ENCODE results near the gene S100PBP. TPM values are rescaled to one million over a fixed set of nuclear protein-coding genes. Genes with fewer than 3 reads are reported as not detected.

S100PBP gene
- polyA plus RNA-seq, 3 donors, result 6.6 to 17.4 (median 7.1) TPM

- peaks cover 16 to 20% of the 10 kb centered on the region in 2 donors for H3K36me3 Mint-ChIP-seq
- no peak overlapping the region for H3K9ac ChIP-seq (ENCODE audit: insufficient read depth, low read length, poor library complexity, severe bottlenecking)
- peaks cover 0 to 8% (median 2%) of the 10 kb centered on the region in 7 donors for H3K9me3 Mint-ChIP-seq
- H3K9me3 ChIP-seq (replicated peaks in 1 of 2; ENCODE audit: control insufficient read depth in 1 of 2, insufficient read depth in 1 of 2, low read length in 2 of 2), result no peaks in the 10 kb centered on the region
- no peak for TF ChIP-seq CTCF (IDR thresholded peaks at IDR 0.05)
- no peak overlapping the region for H3K4me2 ChIP-seq (replicated peaks; ENCODE audit: extremely low read depth, low read length, poor library complexity, severe bottlenecking)
- no peak overlapping the region for H2AFZ ChIP-seq (ENCODE audit: insufficient read depth, low read depth, low read length, poor library complexity, severe bottlenecking)
- intact Hi-C loops (cut with micrococcal nuclease), result loop anchor here in 1 of 2 donors (10.0 kb wide), 1 partner anchor 357 kb away; no protein-coding TSS in a partner anchor
- H3K4me3 ChIP-seq (replicated peaks in 1 of 3; ENCODE audit: low read depth in 2 of 3, low read length in 3 of 3), result no peak overlapping the region
- H3K4me1 ChIP-seq (ENCODE audit: control insufficient read depth in 1 of 2, insufficient read depth in 2 of 2, low read length in 2 of 2), result no peaks in the 10 kb centered on the region
- no peaks in the 10 kb centered on the region for H4K20me1 ChIP-seq (ENCODE audit: insufficient read depth, low read length)
- H3K79me2 ChIP-seq (ENCODE audit: insufficient read depth, low read length), result no peaks in the 10 kb centered on the region
- peak overlapping the region in 1 of 2 donors; percentile 72 for H3K4me3 Mint-ChIP-seq
- peaks cover 23 to 46% of the 10 kb centered on the region in 2 donors for H3K27me3 ChIP-seq (ENCODE audit: control insufficient read depth in 2 of 2, insufficient read depth in 2 of 2, low read length in 2 of 2)
- H3K4me1 Mint-ChIP-seq, result peaks cover 14% of the 10 kb centered on the region
- no peaks in the 10 kb centered on the region for H3K36me3 ChIP-seq (replicated peaks in 1 of 2; ENCODE audit: control insufficient read depth in 1 of 2, insufficient read depth in 2 of 2, low read length in 2 of 2)
- H3K27ac Mint-ChIP-seq, result no peak overlapping the region
- WGBS (ENCODE audit: insufficient coverage), result 50% methylated on average over 5 of the region's 7 CpGs
- peaks cover 46 to 64% (median 51%) of the 10 kb centered on the region in 3 donors for H3K27me3 Mint-ChIP-seq (ENCODE audit: low read depth in 3 of 3)
- DNase-seq, result no peak
- H3K27ac ChIP-seq (ENCODE audit: low read depth in 1 of 2, low read length in 2 of 2), result no peak overlapping the region
These were observed 54.7 kb downstream of the S100PBP start for GRCh38 chr1:32872192-32872460.

GRCh38 chr1:32873484-32873883 is 56.0 kb downstream of the S100PBP start:
- Histone ChIP-seq H3K27ac (ENCODE audit: low read depth in 1 of 2, low read length in 2 of 2) (no peak overlapping the region), H3K27me3 (ENCODE audit: control insufficient read depth in 2 of 2, insufficient read depth in 2 of 2, low read length in 2 of 2) (peaks cover 23 to 46% of the 10 kb centered on the region in 2 donors), H3K9me3 (replicated peaks in 1 of 2; ENCODE audit: control insufficient read depth in 1 of 2, insufficient read depth in 1 of 2, low read length in 2 of 2) (no peaks in the 10 kb centered on the region), H3K4me3 (replicated peaks in 1 of 3; ENCODE audit: low read depth in 2 of 3, low read length in 3 of 3) (no peak overlapping the region), H3K9ac (ENCODE audit: insufficient read depth, low read length, poor library complexity, severe bottlenecking) (no peak overlapping the region), H3K79me2 (ENCODE audit: insufficient read depth, low read length) (no peaks in the 10 kb centered on the region), H2AFZ (ENCODE audit: insufficient read depth, low read depth, low read length, poor library complexity, severe bottlenecking) (no peak overlapping the region), H3K4me1 (ENCODE audit: control insufficient read depth in 1 of 2, insufficient read depth in 2 of 2, low read length in 2 of 2) (no peaks in the 10 kb centered on the region), H3K4me2 (replicated peaks; ENCODE audit: extremely low read depth, low read length, poor library complexity, severe bottlenecking) (no peak overlapping the region), H4K20me1 (ENCODE audit: insufficient read depth, low read length) (no peaks in the 10 kb centered on the region), H3K36me3 (replicated peaks in 1 of 2; ENCODE audit: control insufficient read depth in 1 of 2, insufficient read depth in 2 of 2, low read length in 2 of 2) (no peaks in the 10 kb centered on the region)
- TF ChIP-seq CTCF (IDR thresholded peaks at IDR 0.05), result no peak
- intact Hi-C loops (cut with micrococcal nuclease), result loop anchor here in 1 of 2 donors (10.0 kb wide), 1 partner anchor 359 kb away; no protein-coding TSS in a partner anchor
- Mint-ChIP-seq H3K4me1 (peaks cover 14% of the 10 kb centered on the region), H3K4me3 (no peak overlapping the region), H3K27ac (no peak overlapping the region), H3K36me3 (peaks cover 12 to 13% of the 10 kb centered on the region in 2 donors), H3K9me3 (peaks cover 0 to 8% (median 2%) of the 10 kb centered on the region in 7 donors), H3K27me3 (ENCODE audit: low read depth in 3 of 3) (peaks cover 47 to 66% (median 56%) of the 10 kb centered on the region in 3 donors)
- no peak for DNase-seq
- 100% methylated on average over 2 of the region's 5 CpGs for WGBS (ENCODE audit: insufficient coverage)
